HepG2 (cell line): ENCODE results near the gene NRL. TPM values are rescaled to one million over a fixed set of nuclear protein-coding genes. Genes with fewer than 3 reads are reported as not detected.

Experiments used
- FOXK2 ChIP-seq: fragments of 450-650 bp; IDR thresholded peaks from 2 replicates; pipeline ENCODE4 v1.6.1; 2016
- HDAC1 ChIP-seq: sonication (generic); formaldehyde crosslinking; IDR thresholded peaks from 2 replicates; pipeline ENCODE4 v1.5.1; 2020; ENCODE audit warnings: mild to moderate bottlenecking, missing genetic modification reagents
- LCORL ChIP-seq, 2 experiments: fragments of 450-650 bp in 1 of 2; sonication (generic) in 1 of 2; formaldehyde crosslinking in 1 of 2; IDR thresholded peaks; 2 replicates each; pipeline versions ENCODE4 v1.5.0 to v1.6.1; 2017 to 2020; ENCODE audit warnings: antibody characterized with exemption in 1 of 2, missing genetic modification reagents in 1 of 2
- ZFAT ChIP-seq: sonication (generic); formaldehyde crosslinking; conservative IDR thresholded peaks from 2 replicates; pipeline ENCODE4 v1.8.1; 2023; ENCODE audit warnings: missing genetic modification reagents, inconsistent platforms
- ZNF350 ChIP-seq: sonication (generic); formaldehyde crosslinking; IDR thresholded peaks from 2 replicates; pipeline ENCODE4 v1.4.0; 2020; ENCODE audit warnings: mild to moderate bottlenecking, low read depth, missing genetic modification reagents, borderline replicate concordance
- polyA plus RNA-seq, 8 experiments: library from polyadenylated mRNA; depleted of rRNA in 3 of 8; stranded (reverse) in 7 of 8; unstranded in 1 of 8; fragments of >200 nt; fragmentation: Illumina TruSeq in 4 of 8; extraction: Trizol in 4 of 8; gene quantifications; 2 replicates each; pipeline versions ENCODE4 v1.2.1 to v1.2.3, GENCODE V29; 2011 to 2016; ENCODE audit warnings: low read depth in 4 of 8, missing spikeins in 1 of 8, mixed read lengths in 1 of 8; ENCODE audit not compliant: insufficient read depth in 1 of 8
- total RNA-seq, 5 experiments: library from RNA; depleted of rRNA; stranded (reverse); fragments of >200 nt; fragmentation: Illumina TruSeq; extraction: Trizol; gene quantifications; 2 replicates each; pipeline ENCODE4 v1.2.3, GENCODE V29; 2016; ENCODE audit warnings: low read depth in 1 of 5
- TF ChIP-seq, protein P1 (sequence below): sonication (generic); formaldehyde crosslinking; conservative IDR thresholded peaks from 2 replicates; pipeline ENCODE4 v1.8.1; 2023; ENCODE audit warnings: missing genetic modification reagents
- TF ChIP-seq, protein P2 (sequence below): sonication (generic); formaldehyde crosslinking; IDR thresholded peaks from 2 replicates; pipeline ENCODE4 v1.9.0; 2021; ENCODE audit warnings: missing genetic modification reagents, borderline replicate concordance
- TF ChIP-seq, protein P3 (sequence below): sonication (generic); formaldehyde crosslinking; IDR thresholded peaks from 2 replicates; pipeline ENCODE4 v1.4.0; 2020; ENCODE audit warnings: missing genetic modification reagents
- TF ChIP-seq, protein P4 (sequence below): sonication (generic); formaldehyde crosslinking; IDR thresholded peaks from 2 replicates; pipeline ENCODE4 v1.5.0; 2020; ENCODE audit warnings: mild to moderate bottlenecking, missing genetic modification reagents, borderline replicate concordance
- TF ChIP-seq, protein P5 (sequence below): sonication (generic); formaldehyde crosslinking; IDR thresholded peaks from 2 replicates; pipeline ENCODE4 v1.5.1; 2020; ENCODE audit warnings: mild to moderate bottlenecking, moderate library complexity, missing genetic modification reagents

NRL gene
- total and polyA plus RNA-seq, 2 of the 13 experiments (the other 11 are each of a cell fraction or from before 2014, with no cell fraction given), result 2.5 to 4.7 TPM

DNA sequence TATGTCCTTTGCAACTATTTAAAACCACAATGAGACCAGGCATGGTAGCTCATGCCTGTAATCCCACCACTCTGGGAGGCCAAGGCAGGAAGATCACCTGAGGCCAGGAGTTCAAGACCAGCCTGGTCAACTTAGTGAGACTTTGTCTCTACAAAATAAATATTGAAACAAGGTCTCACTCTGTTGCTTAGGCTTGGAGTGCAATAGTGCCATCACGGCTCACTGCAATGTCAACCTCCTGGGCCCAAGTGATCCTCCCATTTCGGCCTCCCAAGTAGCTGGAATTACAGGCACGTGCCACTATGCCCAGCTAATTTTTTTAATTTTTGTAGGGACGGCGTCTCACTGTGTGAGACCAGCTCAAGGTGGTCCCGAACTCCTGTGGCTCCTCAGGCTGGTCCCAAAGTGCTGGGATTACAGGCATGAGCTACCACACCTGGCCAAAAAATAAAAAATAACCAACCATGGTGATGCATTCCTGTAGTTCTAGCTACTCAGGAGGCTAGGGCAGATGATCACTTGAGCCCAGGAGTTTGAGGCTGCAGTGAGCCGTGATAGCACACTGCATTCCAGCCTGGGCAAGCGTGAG lies 14.8 kb upstream of the NRL start (continued):
- TF ChIP-seq, protein P1, sequence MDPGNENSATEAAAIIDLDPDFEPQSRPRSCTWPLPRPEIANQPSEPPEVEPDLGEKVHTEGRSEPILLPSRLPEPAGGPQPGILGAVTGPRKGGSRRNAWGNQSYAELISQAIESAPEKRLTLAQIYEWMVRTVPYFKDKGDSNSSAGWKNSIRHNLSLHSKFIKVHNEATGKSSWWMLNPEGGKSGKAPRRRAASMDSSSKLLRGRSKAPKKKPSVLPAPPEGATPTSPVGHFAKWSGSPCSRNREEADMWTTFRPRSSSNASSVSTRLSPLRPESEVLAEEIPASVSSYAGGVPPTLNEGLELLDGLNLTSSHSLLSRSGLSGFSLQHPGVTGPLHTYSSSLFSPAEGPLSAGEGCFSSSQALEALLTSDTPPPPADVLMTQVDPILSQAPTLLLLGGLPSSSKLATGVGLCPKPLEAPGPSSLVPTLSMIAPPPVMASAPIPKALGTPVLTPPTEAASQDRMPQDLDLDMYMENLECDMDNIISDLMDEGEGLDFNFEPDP (CRISPR knock-in tag), result 0 out of 2 replicates have a peak, but pooled peaks have one; percentile 7
- TF ChIP-seq ZNF350 (CRISPR knock-in tag) (no peak), LCORL (IDR thresholded peaks at IDR 0.05) (no peak), LCORL (CRISPR knock-in tag; IDR thresholded peaks at IDR 0.05) (0 out of 2 replicates have a peak, but pooled peaks have one; percentile 17), ZFAT (CRISPR knock-in tag) (no peak), HDAC1 (CRISPR knock-in tag) (no peak), FOXK2 (no peak)
- TF ChIP-seq, protein P2, sequence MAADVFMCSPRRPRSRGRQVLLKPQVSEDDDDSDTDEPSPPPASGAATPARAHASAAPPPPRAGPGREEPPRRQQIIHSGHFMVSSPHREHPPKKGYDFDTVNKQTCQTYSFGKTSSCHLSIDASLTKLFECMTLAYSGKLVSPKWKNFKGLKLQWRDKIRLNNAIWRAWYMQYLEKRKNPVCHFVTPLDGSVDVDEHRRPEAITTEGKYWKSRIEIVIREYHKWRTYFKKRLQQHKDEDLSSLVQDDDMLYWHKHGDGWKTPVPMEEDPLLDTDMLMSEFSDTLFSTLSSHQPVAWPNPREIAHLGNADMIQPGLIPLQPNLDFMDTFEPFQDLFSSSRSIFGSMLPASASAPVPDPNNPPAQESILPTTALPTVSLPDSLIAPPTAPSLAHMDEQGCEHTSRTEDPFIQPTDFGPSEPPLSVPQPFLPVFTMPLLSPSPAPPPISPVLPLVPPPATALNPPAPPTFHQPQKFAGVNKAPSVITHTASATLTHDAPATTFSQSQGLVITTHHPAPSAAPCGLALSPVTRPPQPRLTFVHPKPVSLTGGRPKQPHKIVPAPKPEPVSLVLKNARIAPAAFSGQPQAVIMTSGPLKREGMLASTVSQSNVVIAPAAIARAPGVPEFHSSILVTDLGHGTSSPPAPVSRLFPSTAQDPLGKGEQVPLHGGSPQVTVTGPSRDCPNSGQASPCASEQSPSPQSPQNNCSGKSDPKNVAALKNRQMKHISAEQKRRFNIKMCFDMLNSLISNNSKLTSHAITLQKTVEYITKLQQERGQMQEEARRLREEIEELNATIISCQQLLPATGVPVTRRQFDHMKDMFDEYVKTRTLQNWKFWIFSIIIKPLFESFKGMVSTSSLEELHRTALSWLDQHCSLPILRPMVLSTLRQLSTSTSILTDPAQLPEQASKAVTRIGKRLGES (CRISPR knock-in tag), result no peak
- TF ChIP-seq, protein P3, sequence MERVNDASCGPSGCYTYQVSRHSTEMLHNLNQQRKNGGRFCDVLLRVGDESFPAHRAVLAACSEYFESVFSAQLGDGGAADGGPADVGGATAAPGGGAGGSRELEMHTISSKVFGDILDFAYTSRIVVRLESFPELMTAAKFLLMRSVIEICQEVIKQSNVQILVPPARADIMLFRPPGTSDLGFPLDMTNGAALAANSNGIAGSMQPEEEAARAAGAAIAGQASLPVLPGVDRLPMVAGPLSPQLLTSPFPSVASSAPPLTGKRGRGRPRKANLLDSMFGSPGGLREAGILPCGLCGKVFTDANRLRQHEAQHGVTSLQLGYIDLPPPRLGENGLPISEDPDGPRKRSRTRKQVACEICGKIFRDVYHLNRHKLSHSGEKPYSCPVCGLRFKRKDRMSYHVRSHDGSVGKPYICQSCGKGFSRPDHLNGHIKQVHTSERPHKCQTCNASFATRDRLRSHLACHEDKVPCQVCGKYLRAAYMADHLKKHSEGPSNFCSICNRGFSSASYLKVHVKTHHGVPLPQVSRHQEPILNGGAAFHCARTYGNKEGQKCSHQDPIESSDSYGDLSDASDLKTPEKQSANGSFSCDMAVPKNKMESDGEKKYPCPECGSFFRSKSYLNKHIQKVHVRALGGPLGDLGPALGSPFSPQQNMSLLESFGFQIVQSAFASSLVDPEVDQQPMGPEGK (CRISPR knock-in tag), result no peak
- TF ChIP-seq, protein P4, sequence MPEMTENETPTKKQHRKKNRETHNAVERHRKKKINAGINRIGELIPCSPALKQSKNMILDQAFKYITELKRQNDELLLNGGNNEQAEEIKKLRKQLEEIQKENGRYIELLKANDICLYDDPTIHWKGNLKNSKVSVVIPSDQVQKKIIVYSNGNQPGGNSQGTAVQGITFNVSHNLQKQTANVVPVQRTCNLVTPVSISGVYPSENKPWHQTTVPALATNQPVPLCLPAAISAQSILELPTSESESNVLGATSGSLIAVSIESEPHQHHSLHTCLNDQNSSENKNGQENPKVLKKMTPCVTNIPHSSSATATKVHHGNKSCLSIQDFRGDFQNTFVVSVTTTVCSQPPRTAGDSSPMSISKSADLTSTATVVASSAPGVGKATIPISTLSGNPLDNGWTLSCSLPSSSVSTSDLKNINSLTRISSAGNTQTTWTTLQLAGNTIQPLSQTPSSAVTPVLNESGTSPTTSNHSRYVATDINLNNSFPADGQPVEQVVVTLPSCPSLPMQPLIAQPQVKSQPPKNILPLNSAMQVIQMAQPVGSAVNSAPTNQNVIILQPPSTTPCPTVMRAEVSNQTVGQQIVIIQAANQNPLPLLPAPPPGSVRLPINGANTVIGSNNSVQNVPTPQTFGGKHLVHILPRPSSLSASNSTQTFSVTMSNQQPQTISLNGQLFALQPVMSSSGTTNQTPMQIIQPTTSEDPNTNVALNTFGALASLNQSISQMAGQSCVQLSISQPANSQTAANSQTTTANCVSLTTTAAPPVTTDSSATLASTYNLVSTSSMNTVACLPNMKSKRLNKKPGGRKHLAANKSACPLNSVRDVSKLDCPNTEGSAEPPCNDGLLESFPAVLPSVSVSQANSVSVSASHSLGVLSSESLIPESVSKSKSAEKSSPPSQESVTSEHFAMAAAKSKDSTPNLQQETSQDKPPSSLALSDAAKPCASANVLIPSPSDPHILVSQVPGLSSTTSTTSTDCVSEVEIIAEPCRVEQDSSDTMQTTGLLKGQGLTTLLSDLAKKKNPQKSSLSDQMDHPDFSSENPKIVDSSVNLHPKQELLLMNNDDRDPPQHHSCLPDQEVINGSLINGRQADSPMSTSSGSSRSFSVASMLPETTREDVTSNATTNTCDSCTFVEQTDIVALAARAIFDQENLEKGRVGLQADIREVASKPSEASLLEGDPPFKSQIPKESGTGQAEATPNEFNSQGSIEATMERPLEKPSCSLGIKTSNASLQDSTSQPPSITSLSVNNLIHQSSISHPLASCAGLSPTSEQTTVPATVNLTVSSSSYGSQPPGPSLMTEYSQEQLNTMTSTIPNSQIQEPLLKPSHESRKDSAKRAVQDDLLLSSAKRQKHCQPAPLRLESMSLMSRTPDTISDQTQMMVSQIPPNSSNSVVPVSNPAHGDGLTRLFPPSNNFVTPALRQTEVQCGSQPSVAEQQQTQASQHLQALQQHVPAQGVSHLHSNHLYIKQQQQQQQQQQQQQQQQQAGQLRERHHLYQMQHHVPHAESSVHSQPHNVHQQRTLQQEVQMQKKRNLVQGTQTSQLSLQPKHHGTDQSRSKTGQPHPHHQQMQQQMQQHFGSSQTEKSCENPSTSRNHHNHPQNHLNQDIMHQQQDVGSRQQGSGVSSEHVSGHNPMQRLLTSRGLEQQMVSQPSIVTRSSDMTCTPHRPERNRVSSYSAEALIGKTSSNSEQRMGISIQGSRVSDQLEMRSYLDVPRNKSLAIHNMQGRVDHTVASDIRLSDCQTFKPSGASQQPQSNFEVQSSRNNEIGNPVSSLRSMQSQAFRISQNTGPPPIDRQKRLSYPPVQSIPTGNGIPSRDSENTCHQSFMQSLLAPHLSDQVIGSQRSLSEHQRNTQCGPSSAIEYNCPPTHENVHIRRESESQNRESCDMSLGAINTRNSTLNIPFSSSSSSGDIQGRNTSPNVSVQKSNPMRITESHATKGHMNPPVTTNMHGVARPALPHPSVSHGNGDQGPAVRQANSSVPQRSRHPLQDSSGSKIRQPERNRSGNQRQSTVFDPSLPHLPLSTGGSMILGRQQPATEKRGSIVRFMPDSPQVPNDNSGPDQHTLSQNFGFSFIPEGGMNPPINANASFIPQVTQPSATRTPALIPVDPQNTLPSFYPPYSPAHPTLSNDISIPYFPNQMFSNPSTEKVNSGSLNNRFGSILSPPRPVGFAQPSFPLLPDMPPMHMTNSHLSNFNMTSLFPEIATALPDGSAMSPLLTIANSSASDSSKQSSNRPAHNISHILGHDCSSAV, result no peak
- TF ChIP-seq, protein P5, sequence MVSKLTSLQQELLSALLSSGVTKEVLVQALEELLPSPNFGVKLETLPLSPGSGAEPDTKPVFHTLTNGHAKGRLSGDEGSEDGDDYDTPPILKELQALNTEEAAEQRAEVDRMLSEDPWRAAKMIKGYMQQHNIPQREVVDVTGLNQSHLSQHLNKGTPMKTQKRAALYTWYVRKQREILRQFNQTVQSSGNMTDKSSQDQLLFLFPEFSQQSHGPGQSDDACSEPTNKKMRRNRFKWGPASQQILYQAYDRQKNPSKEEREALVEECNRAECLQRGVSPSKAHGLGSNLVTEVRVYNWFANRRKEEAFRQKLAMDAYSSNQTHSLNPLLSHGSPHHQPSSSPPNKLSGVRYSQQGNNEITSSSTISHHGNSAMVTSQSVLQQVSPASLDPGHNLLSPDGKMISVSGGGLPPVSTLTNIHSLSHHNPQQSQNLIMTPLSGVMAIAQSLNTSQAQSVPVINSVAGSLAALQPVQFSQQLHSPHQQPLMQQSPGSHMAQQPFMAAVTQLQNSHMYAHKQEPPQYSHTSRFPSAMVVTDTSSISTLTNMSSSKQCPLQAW (CRISPR knock-in tag), result peak; percentile 48; the same call in 1 of the 2 replicates
